Psoas muscle (tissue), 8 donors: ENCODE measurements around the gene LRRC46. TPM values are rescaled to one million over a fixed set of nuclear protein-coding genes. Genes with fewer than 3 reads are reported as not detected.
A peak's percentile ranks its signal among the peaks of the same experiment; 100 is the strongest.

Source experiments
- ATAC-seq, 4 donors: fragments of 200-7000 bp; cut with Tn5 transposase; one replicate each; pipeline ENCODE4 v1.9.1; 2020; ENCODE audit warnings: moderate library complexity in 3 of 4, mild to moderate bottlenecking in 2 of 4
- DNase-seq, 2 donors: peaks; one replicate each; pipeline ENCODE4 v3.0.0-alpha.2; 2020
- H3K27ac ChIP-seq: fragments of 200-600 bp; one replicate; pipeline ENCODE4 v1.8.0; 2022
- H3K27me3 ChIP-seq, 3 donors: fragments of 200-600 bp in 1 of 3; one replicate each; pipeline versions ENCODE4 v1.6.1 to v1.8.0; 2013 to 2022; ENCODE audit warnings: low read length in 2 of 3, mild to moderate bottlenecking in 2 of 3, moderate library complexity in 1 of 3; ENCODE audit not compliant: insufficient read depth in 3 of 3
- H3K36me3 ChIP-seq, 2 donors: fragments of 200-600 bp in 1 of 2; one replicate each; pipeline versions ENCODE4 v1.6.1 to v1.8.0; 2013 to 2022; ENCODE audit warnings: low read depth in 1 of 2, mild to moderate bottlenecking in 1 of 2, moderate library complexity in 1 of 2; ENCODE audit not compliant: insufficient read depth in 1 of 2
- H3K4me1 ChIP-seq: fragments of 200-600 bp; one replicate; pipeline ENCODE4 v1.8.0; 2022
- H3K4me3 ChIP-seq: fragments of 200-600 bp; one replicate; pipeline ENCODE4 v1.8.0; 2022; ENCODE audit warnings: mild to moderate bottlenecking
- H3K9me3 ChIP-seq: fragments of 200-600 bp; one replicate; pipeline ENCODE4 v1.8.0; 2022
- CTCF ChIP-seq: fragments of 200-600 bp; IDR thresholded peaks from one replicate; pipeline ENCODE4 v1.8.0; 2022; ENCODE audit warnings: antibody characterized with exemption
- WGBS, 3 donors: extraction: QIAGEN DNeasy Blood & Tissue Kit; methylation state at CpG; one replicate each; pipeline versions ENCODE4 v1.1.6 to v1.1.7; 2013; 5-methylcytosine and 5-hydroxymethylcytosine counted together
- intact Hi-C, 2 donors: fragments of 100-400 bp; cut with DNase I; formaldehyde crosslinking; loops; one replicate each; pipeline versions ENCODE4 v1.11.0 to v1.14.2; 2022
- long read RNA-seq, 2 donors: library from polyadenylated mRNA; unstranded; transcript quantifications; one replicate each; pipeline ENCODE4 v2.0.0, GENCODE V29; 2021
- polyA plus RNA-seq, 3 donors: library from polyadenylated mRNA; stranded (reverse); fragments of 200-250 nt; gene quantifications; one replicate each; pipeline ENCODE4 v1.2.3, GENCODE V29; 2013
- total RNA-seq, 4 donors: library from RNA; stranded (reverse); fragmentation: NEBNext Ultra II Directional in 2 of 4; extraction: Animal tissue kit (Norgen Biotek cat#: 25700) in 2 of 4; gene quantifications; one replicate each; pipeline versions ENCODE4 v1.2.1 to v1.2.4, GENCODE V29; 2021 to 2023
- donor health status: healthy with polysubstance abuse.
- donor health status: DM: no; HTN: no; CAD: no; lungs with moderate emphysema.
- donor health status: Bipolar disorder and iron deficiency.
- donor health status: healthy.
- donor health status: DM: yes; HTN: yes; CAD: no.
- donor health status: DM: no; HTN: no; CAD: no.
- donor health status: DM: no; HTN: no; CAD: no.
- donor health status: DM: yes; HTN: yes; CAD: no.

The LRRC46 gene
- total RNA-seq = under 1 TPM in 2 of 4 donors, not detected in 2; 0.15 to 0.54 TPM
- under 1 TPM; 0.08 to 0.40 (median 0.22) TPM for polyA plus RNA-seq
- long read RNA-seq, donor 1 = 0 reads
- long read RNA-seq, donor 2 = 0 reads

GRCh38 chr17:47831003-47831933 lies at the start of gene LRRC46, which contains the start of gene MRPL10:
Gene LRRC46, plus strand, starts transcription at chr17:47831670. Its CDS starts 320 bp downstream, at chr17:47831990.
Gene MRPL10, minus strand, starts transcription at chr17:47831541. Its CDS starts 30 bp downstream, at chr17:47831511.
- WGBS, 3 donors = 0 to 1% (median 0%) methylated on average over 39 to 42 of the region's 42 CpGs
- H3K27ac ChIP-seq = peak within 1 kb of the TSS; percentile 76
- TF ChIP-seq CTCF = no peak
- H3K4me3 ChIP-seq = peak within 1 kb of the TSS; percentile 93
- H3K36me3 ChIP-seq = peaks cover 7 to 36% of the 10 kb centered on the region in 2 donors
- H3K9me3 ChIP-seq = no peaks in the 10 kb centered on the region
- no peaks in the 10 kb centered on the region for H3K27me3 ChIP-seq
- intact Hi-C loops = loop anchor here in 1 of 2 donors (5.0 kb wide), 1 partner anchor 121 kb away; no protein-coding TSS in a partner anchor
- ATAC-seq (peak; percentile 97 to 99 (median 98)), DNase-seq (peak; percentile 91 to 96)
- H3K4me1 ChIP-seq = peaks cover 23% of the 10 kb centered on the region

- no peak for TF ChIP-seq CTCF
- Histone ChIP-seq H3K9me3 (no peaks in the 10 kb centered on the region), H3K27ac (no peak overlapping the region), H3K4me1 (peaks cover 4% of the 10 kb centered on the region), H3K4me3 (no peak overlapping the region), H3K36me3 (no peaks in the 10 kb centered on the region), H3K27me3 (peaks cover 3 to 42% (median 9%) of the 10 kb centered on the region in 3 donors)
- intact Hi-C loops = no loop called here
- DNase-seq (no peak), ATAC-seq (no peak)
- WGBS, 3 donors = 28 to 40% (median 40%) methylated on average over 5 of the region's 5 CpGs
Measured at GRCh38 chr17:47785538-47786123, 45.8 kb upstream of the LRRC46 start.

GRCh38 chr17:47789611-47790561 lies 41.6 kb upstream of the LRRC46 start:
- Histone ChIP-seq H3K9me3 (no peaks in the 10 kb centered on the region), H3K27ac (no peak overlapping the region), H3K4me3 (peak overlapping the region; percentile 61), H3K27me3 (peaks cover 2 to 76% (median 15%) of the 10 kb centered on the region in 3 donors), H3K4me1 (peaks cover 4% of the 10 kb centered on the region), H3K36me3 (no peaks in the 10 kb centered on the region)
- ATAC-seq (peak; percentile 88 to 98 (median 92)), DNase-seq (peak; percentile 53 to 72)
- intact Hi-C loops = no loop called here
- peak; percentile 59 for TF ChIP-seq CTCF
- 2 to 3% (median 2%) methylated on average over 60 to 70 of the region's 70 CpGs for WGBS, 3 donors

GRCh38 chr17:47791025-47791424 lies 40.4 kb upstream of the LRRC46 start:
- Histone ChIP-seq H3K27me3 (peaks cover 0 to 74% (median 15%) of the 10 kb centered on the region in 3 donors), H3K4me1 (peaks cover 4% of the 10 kb centered on the region), H3K27ac (no peak overlapping the region), H3K36me3 (no peaks in the 10 kb centered on the region), H3K4me3 (no peak overlapping the region), H3K9me3 (no peaks in the 10 kb centered on the region)
- no peak for DNase-seq
- TF ChIP-seq CTCF = no peak
- intact Hi-C loops = no loop called here
- ATAC-seq = no peak
- 35 to 44% (median 36%) methylated on average over 3 of the region's 3 CpGs for WGBS, 3 donors
